ENCODE measurements around the gene PROKR2.

PROKR2 gene

DNA sequence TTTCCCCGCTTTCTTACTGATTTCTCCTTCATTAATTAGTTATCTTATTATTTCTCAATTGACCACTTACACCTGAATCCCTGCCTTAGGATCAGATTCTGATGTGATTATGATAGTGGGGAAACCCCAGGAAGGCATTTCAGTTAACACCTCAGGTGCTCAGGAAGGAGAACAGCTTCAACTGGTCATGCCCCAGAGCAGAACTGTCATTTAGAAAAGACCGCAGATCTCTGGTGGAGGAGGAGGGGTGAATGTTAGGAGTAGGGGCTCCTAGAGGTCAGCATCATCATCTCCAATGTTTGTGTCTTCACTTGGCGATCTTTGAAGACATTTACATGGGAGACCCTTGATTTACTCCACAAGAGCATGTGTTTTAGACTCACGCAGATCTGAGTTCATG is 44.5 kb downstream of the PROKR2 start:
- H3K27me3 ChIP-seq: peaks cover 5% of the 10 kb centered on the region
- no peak overlapping the region for H3K4me3 ChIP-seq (ENCODE audit: low read depth, low read length)
- TF ChIP-seq, protein P1, sequence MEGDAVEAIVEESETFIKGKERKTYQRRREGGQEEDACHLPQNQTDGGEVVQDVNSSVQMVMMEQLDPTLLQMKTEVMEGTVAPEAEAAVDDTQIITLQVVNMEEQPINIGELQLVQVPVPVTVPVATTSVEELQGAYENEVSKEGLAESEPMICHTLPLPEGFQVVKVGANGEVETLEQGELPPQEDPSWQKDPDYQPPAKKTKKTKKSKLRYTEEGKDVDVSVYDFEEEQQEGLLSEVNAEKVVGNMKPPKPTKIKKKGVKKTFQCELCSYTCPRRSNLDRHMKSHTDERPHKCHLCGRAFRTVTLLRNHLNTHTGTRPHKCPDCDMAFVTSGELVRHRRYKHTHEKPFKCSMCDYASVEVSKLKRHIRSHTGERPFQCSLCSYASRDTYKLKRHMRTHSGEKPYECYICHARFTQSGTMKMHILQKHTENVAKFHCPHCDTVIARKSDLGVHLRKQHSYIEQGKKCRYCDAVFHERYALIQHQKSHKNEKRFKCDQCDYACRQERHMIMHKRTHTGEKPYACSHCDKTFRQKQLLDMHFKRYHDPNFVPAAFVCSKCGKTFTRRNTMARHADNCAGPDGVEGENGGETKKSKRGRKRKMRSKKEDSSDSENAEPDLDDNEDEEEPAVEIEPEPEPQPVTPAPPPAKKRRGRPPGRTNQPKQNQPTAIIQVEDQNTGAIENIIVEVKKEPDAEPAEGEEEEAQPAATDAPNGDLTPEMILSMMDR (IDR thresholded peaks at IDR 0.05; ENCODE audit: low read depth, low read length): no peak
- H3K4me1 ChIP-seq: no peaks in the 10 kb centered on the region
- H3K36me3 ChIP-seq: no peaks in the 10 kb centered on the region
- no peak for DNase-seq
- H3K9me3 ChIP-seq: no peaks in the 10 kb centered on the region

DNA sequence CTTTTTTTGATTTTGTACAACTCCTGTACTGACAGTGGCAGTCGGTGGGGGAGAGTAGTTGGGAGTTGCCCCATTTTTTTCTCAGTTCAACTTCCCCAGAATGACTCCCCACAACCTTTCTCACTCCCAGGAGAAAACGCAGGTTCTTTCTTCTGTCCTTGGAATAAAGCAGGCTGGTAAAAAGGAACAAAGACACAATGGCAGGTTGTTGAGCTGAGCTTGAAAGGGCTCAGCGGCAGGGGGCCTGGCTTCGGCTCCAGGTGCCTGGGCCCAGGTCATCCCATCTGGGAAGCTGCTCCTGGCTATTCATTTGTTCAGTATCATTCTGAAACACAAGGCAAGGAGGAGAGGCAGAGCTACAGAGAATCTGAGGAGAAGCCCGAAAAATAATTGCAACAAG is 46.2 kb downstream of the PROKR2 start:
- no peak overlapping the region for H3K4me3 ChIP-seq (ENCODE audit: low read depth, low read length)
- TF ChIP-seq, protein P1 (IDR thresholded peaks at IDR 0.05; ENCODE audit: low read depth, low read length): no peak
- H3K27me3 ChIP-seq: peaks cover 6% of the 10 kb centered on the region
- H3K4me1 ChIP-seq: no peaks in the 10 kb centered on the region
- no peak for DNase-seq
- no peaks in the 10 kb centered on the region for H3K9me3 ChIP-seq
- no peaks in the 10 kb centered on the region for H3K36me3 ChIP-seq

- H3K27me3 ChIP-seq: peaks cover 11% of the 10 kb centered on the region
- no peak for DNase-seq
- H3K9me3 ChIP-seq: no peaks in the 10 kb centered on the region
- H3K4me3 ChIP-seq (ENCODE audit: low read depth, low read length): no peak overlapping the region
- TF ChIP-seq, protein P1 (IDR thresholded peaks at IDR 0.05; ENCODE audit: low read depth, low read length): no peak
- H3K4me1 ChIP-seq: no peaks in the 10 kb centered on the region
- H3K36me3 ChIP-seq: no peaks in the 10 kb centered on the region
These were observed 48.3 kb downstream of the PROKR2 start for GRCh38 chr20:5268449-5268848.

DNA sequence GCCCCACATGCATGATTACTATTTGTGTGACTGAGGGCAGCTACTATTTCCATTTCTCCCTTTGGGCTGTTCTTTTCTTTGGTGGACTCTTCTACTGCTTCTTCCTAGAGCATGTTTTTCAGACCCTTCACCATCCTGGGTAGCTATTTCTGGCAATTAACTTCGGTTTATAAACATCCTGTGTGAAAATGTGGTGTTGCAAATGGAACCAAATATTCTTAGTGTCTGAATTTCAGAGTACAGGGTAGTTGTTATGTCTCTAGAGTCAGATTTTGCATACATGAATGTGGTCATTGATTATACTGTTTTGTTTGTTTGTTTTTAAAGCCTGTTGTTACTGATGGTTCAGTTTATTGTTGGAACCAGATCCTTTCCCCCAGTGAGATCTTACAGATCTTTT is 49.7 kb downstream of the PROKR2 start:
- Histone ChIP-seq H3K27me3 (peaks cover 15% of the 10 kb centered on the region), H3K36me3 (no peaks in the 10 kb centered on the region), H3K9me3 (no peaks in the 10 kb centered on the region), H3K4me3 (ENCODE audit: low read depth, low read length) (no peak overlapping the region), H3K4me1 (no peaks in the 10 kb centered on the region)
- TF ChIP-seq, protein P1 (IDR thresholded peaks at IDR 0.05; ENCODE audit: low read depth, low read length): no peak
- no peak for DNase-seq

Data from BE2C (cell line).